Tibial artery (tissue), 4 donors: ENCODE measurements around the gene SCAMP3.

Experiments
- DNase-seq, 2 donors: peaks; one replicate each; pipeline ENCODE4 v3.0.0-alpha.2; 2019
- H3K27ac ChIP-seq, 2 donors: fragments of 200-600 bp; sonication (generic) in 1 of 2; 1 replicate in 1 of 2; 2 replicates in 1 of 2; pipeline ENCODE4 v1.5.1; 2018 to 2019; ENCODE audit warnings: mild to moderate bottlenecking in 1 of 2
- H3K27me3 ChIP-seq, 2 donors: fragments of 200-600 bp; sonication (generic) in 1 of 2; one replicate each; pipeline versions ENCODE4 v1.5.1 to v1.6.0; 2016 to 2019
- H3K36me3 ChIP-seq, 3 donors: fragments of 200-600 bp; sonication (generic) in 2 of 3; one replicate each; pipeline ENCODE4 v1.5.1; 2016 to 2019; ENCODE audit warnings: mild to moderate bottlenecking in 2 of 3
- H3K4me1 ChIP-seq, 4 donors: fragments of 200-600 bp; sonication (generic) in 2 of 4; 1 replicate in 3 of 4; 2 replicates in 1 of 4; pipeline ENCODE4 v1.5.1; 2016 to 2019
- H3K4me3 ChIP-seq, 2 donors: fragments of 200-600 bp; sonication (generic) in 1 of 2; 1 replicate in 1 of 2; 2 replicates in 1 of 2; pipeline ENCODE4 v1.5.1; 2018 to 2019; ENCODE audit warnings: mild to moderate bottlenecking in 2 of 2
- H3K9me3 ChIP-seq, 3 donors: fragments of 200-600 bp; sonication (generic) in 1 of 3; one replicate each; pipeline ENCODE4 v1.5.1; 2016 to 2019
- CTCF ChIP-seq, 2 experiments: fragments of 200-600 bp in 1 of 2; fragments of 450-650 bp in 1 of 2; IDR thresholded peaks; one replicate each; pipeline ENCODE4 v1.5.1; 2017 to 2019; ENCODE audit warnings: antibody characterized with exemption in 2 of 2, mild to moderate bottlenecking in 1 of 2, moderate library complexity in 1 of 2
- intact Hi-C: fragments of 100-400 bp; cut with DNase I; formaldehyde crosslinking; loops from one replicate; pipeline ENCODE4 v1.15.0; 2023; ENCODE audit warnings: low total_unique reads

The SCAMP3 gene

GRCh38 chr1:155305881-155306391 is 43.8 kb upstream of the SCAMP3 start:
- intact Hi-C loops: no loop called here
- no peak for DNase-seq
- peaks cover 0 to 3% of the 10 kb centered on the region in 2 donors for H3K27me3 ChIP-seq
- no peak overlapping the region for H3K27ac ChIP-seq
- H3K4me1 ChIP-seq: peaks cover 0 to 20% (median 15%) of the 10 kb centered on the region in 4 donors
- H3K9me3 ChIP-seq: no peaks in the 10 kb centered on the region
- no peak for TF ChIP-seq CTCF (IDR thresholded peaks at IDR 0.05)
- H3K36me3 ChIP-seq: peaks cover 0 to 7% (median 0%) of the 10 kb centered on the region in 3 donors
- H3K4me3 ChIP-seq: no peak overlapping the region

GRCh38 chr1:155304558-155305063 is 42.5 kb upstream of the SCAMP3 start:
- intact Hi-C loops: no loop called here
- H3K27ac ChIP-seq: no peak overlapping the region
- H3K36me3 ChIP-seq: no peaks in the 10 kb centered on the region
- peaks cover 0 to 3% of the 10 kb centered on the region in 2 donors for H3K27me3 ChIP-seq
- H3K9me3 ChIP-seq: no peaks in the 10 kb centered on the region
- DNase-seq: no peak
- H3K4me1 ChIP-seq: peaks cover 0 to 10% (median 6%) of the 10 kb centered on the region in 4 donors
- H3K4me3 ChIP-seq: no peak overlapping the region
- no peak for TF ChIP-seq CTCF (IDR thresholded peaks at IDR 0.05)

- no peaks in the 10 kb centered on the region for H3K4me1 ChIP-seq
- peaks cover 0 to 12% of the 10 kb centered on the region in 2 donors for H3K27me3 ChIP-seq
- H3K4me3 ChIP-seq: no peak within 1 kb of the TSS
- TF ChIP-seq CTCF (IDR thresholded peaks at IDR 0.05): no peak
- DNase-seq: no peak
- no peak within 1 kb of the TSS for H3K27ac ChIP-seq
- no peaks in the 10 kb centered on the region for H3K9me3 ChIP-seq
- H3K36me3 ChIP-seq: no peaks in the 10 kb centered on the region
- intact Hi-C loops: no loop called here
These were observed 39.2 kb upstream of the SCAMP3 start, which contains the start of gene PKLR for GRCh38 chr1:155301342-155301841. Gene PKLR, minus strand, starts transcription at chr1:155301438. Its CDS starts 43 bp downstream, at chr1:155301395.

GRCh38 chr1:155300553-155301329 is 38.6 kb upstream of the SCAMP3 start:
- Histone ChIP-seq H3K27me3 (peaks cover 0 to 18% of the 10 kb centered on the region in 2 donors), H3K27ac (no peak overlapping the region), H3K4me3 (no peak overlapping the region), H3K36me3 (no peaks in the 10 kb centered on the region), H3K4me1 (peaks cover 0 to 1% (median under 1%) of the 10 kb centered on the region in 4 donors), H3K9me3 (no peaks in the 10 kb centered on the region)
- DNase-seq: no peak
- intact Hi-C loops: no loop called here
- no peak for TF ChIP-seq CTCF (IDR thresholded peaks at IDR 0.05)

GRCh38 chr1:155300024-155300423 is 37.9 kb upstream of the SCAMP3 start:
- TF ChIP-seq CTCF (IDR thresholded peaks at IDR 0.05): no peak
- no peak overlapping the region for H3K27ac ChIP-seq

More at GRCh38 chr1:155300024-155300423, 37.9 kb upstream of the SCAMP3 start:
- Histone ChIP-seq H3K9me3 (no peaks in the 10 kb centered on the region), H3K4me1 (peaks cover 0 to 9% (median 4%) of the 10 kb centered on the region in 4 donors), H3K4me3 (no peak overlapping the region), H3K36me3 (no peaks in the 10 kb centered on the region), H3K27me3 (peaks cover 0 to 25% of the 10 kb centered on the region in 2 donors)
- no peak for DNase-seq
- intact Hi-C loops: no loop called here
